CD4-positive, alpha-beta T cell treated with Interleukin-21 for 1 hour (primary cell): ENCODE measurements around the gene HMGB1.

ENCODE experiments used
- DNase-seq: peaks from one replicate; pipeline ENCODE4 v3.0.0-alpha.2; 2020

Gene HMGB1

DNA sequence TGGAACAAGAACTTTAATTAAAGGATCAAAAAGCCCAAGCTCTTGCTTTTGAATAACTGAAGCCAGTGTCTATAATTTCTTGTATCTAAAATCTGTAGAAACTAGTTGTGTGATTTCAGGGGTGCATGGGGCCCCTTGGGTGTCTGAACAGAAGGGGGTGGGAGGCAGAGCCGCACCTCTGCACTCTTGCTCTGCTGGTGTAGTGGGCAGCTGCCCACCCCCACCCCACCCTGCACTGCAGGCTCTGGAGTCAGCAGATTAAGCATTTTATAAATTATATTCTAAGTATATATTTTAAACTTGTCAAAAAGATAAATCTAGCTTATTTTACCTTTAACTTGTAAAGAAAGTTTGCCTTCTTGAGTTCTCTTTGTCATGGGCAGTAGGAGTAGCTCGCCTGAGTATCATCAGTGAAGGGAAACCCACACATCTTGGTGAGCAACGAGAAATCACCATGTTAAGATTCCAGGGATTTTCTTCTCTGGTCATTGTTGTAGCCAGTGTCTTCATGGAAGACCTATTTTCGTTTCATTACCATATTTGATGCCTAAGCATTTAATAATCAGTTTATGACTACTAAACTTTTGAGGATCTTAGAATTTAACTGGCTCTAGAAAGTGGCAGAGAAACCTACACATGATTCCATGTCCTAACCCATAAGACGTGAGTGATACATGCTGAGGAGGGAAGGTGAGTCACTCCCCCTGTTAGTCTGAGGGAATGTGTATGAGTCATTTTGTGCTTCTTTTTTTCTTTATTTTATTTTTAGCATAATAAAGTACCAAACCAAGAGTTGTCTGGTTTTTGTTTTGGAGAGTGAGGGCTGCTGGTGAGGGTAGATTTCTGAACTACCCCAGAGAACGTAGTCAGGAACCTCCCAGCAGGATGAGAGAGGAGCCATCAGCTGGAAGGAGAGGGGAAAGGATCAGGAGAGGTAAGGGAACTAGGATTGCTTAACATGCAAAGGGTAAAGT is 35.7 kb downstream of the HMGB1 start:
- no peak for DNase-seq

DNA sequence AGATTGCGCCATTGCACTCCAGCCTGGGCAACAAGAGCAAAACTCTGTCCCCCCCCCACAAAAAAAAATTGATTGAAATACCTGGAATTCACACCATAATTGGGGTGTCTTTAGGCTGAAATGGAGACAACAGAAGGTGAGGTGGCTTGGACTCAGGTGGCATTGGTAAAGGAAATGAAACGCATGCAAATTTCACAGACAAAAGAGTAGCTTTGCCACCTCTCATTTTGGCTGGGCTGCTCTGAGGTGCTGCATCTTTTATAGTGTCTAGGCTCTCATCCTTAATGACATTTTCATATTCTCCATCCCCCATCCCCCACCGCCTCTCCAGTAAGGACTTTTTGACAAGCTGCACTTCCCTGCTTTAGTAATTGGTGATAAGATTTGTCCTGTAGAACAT is 36.5 kb downstream of the HMGB1 start:
- DNase-seq: no peak

DNA sequence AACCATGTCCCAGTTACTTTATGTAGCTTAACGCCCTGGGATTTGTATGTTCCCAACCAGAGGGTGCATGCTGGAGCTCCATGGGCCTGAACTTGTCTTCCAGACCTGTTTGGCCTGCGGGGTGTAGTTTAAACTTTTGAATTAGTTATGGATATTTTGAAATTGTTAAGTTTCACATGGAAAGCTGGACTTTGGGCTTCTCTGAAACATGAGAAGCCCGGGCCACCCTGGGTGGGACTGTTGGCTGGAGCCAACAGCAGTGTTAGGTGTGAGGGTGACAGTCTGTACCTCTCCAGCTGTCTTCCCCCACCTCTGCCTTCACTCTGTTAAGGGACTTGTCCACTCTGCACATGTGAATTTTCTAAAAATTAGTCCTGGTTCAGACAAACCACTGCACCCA is 41.8 kb downstream of the HMGB1 start:
- no peak for DNase-seq

DNA sequence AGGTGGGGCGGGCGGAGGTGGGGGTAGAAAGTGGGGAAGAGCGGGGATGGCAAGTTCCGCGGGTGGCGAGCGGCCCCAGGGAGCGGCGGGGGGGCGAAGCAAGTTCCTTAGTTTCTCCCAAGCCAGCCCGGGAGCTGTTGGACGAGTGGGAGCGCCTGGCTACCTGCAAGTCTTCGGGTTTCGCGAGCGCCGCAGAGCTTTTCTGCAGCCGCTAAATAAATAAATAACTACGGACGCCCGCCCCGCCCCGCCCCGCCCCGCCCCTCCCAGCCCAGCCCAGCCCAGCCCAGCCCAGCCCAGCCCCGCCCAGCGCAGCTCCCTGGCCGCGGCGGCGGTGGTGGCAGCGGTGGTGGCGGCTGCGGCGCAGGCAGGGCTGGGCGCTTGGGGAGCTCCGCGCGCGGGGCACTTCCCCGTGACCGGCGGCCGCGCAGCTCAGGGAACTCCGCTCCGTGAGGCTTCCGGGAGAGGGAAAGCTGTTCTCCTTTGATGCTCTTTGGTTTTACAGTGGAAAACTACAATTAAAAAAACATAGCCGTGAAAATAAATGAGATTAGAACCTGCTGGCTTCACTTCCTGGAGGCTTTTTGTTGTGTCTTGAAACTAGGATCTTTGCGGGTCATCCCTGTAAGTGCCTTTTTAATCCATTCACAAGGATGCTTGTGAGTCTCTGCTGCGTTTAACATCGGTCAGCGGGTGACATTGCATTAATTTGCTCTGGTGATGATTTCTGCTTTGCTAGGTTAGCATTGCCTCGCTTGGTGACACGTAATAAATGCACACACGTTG is 43.5 kb downstream of the HMGB1 start, which contains the start of gene UBE2L5:
TSS of gene UBE2L5 (plus strand) at position 440 of the 786 bp plus-strand sequence. CDS start 5,498 bp downstream, outside the sequence.
- peak; percentile 73 for DNase-seq

DNA sequence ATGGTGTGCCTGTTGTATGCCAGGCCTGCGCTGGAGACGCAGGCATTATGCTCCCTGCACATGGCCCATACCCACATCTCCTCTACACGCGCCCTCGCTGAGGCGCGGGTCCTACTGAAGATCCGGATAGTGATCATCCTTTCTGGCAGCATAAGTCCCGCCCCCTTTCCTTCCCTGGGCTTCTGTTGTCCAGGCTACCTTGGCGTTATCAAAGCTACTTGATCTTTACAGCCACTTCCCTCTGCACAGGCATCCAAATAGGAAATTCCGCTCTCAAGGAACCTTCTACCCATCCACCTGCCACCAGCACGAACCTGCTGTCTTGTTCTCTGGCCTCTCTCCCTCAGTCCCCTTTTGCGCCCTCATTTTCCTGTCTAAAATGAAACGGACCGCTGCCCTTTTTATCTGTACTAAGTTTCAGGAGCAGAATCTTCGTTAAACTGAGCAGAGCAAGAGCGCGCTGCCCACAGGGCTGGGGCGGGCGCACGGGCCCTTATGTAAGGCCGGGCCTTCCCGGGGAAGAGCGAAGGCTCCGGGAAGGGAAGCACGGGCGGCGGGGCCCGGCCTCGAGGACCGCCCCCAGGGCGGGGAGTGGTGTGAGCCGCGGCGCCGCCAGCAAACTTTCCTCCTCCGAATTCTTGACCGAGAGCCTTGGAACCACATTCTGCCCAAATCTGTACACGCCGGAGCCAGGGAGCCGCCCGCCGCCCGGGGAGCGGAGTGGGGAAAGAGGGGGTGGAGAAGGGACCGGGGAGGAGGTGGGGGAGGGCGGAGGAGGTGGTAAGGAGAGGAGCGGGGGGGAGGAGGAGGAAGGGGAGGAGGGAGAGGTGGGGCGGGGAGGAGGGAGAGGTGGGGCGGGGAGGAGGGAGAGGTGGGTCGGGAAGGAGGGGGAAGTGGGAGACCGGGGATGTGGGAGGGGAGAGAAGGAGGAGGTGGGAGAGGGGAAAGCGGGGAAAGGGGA is 44.4 kb downstream of the HMGB1 start:
- peak; percentile 41 for DNase-seq

DNA sequence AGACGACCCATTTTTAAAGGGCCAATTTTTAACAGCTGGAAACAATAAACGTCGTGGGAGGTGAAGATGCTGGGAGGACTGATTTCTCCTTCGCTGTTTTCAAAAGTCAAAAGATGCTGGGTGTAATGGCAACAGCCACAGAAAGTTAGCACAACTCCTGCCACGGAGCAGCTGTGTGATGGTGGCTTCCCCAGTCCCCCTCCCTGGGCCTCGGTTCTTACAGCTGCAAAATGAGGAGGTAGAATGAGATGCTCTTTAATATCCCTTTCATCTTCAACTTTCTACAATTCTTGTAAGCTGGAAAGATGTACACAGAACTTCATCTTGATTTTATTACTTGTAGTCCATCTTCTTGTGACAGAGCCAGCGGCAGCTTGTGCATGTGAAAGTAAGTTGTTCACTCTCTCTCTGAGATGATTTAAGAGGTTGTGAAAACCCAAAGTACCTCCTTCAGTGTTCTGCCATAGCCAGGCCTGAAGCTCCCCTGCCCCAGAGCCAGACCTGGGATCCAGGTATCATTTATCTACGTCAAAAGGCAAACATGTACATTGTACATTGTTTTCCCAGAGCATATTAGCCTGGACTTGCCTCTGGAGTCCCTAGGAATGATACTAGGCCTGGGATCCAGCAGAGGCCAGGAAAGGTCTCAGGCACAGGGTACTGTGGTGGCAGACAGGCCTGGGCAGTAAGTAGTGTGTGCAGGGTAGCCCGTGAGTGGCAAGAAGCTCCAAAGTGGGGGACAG is 46.8 kb downstream of the HMGB1 start:
- no peak for DNase-seq

DNA sequence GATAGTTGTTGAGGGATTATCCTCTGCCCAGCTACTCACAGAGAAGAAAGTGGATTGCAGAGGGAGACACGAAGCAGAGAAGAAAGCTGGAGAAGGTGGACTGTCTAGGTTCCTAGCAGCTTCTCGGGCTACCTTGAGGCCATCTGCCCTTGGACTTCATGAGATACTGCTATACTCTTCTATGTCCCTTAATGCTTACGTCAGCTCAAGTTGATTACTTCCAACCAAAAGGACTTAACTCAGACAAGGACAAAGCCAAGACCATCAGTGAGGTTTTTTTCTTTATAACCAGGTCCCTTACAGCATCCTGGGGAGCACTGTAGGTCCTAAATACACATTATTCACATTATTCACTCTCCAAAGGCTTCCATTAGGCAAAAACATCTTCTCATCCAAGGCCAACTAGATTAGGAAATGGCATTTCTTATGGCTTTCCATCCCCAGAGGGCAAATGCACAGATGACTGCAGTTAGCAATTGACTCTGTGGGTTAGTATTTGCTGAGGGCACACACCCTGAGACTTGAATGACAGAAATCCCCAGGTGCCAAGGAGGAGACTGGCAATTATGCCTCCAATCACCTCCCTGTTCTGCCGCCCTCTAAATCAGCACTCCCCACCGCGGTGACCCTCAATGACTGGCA is 47.5 kb downstream of the HMGB1 start:
- DNase-seq: no peak

DNA sequence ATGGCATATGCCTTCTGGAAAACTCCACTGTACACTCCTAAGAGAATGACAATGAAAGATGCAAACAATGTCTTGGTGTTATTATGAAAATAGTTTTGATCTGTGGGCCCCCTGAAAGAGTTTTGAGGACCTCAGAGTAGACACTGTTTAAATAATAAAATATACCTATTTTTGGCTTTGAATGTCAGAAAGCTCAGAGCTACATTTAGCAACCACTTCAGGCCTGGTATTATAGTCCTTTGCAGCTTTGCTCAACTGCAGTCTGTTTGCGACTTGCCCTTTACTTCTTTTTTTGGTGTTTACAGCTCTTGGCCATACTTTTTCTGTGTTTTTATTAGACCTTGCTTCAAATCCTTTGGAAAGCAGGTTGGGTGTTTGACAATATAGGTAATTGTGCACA is 49.3 kb downstream of the HMGB1 start:
- no peak for DNase-seq

DNA sequence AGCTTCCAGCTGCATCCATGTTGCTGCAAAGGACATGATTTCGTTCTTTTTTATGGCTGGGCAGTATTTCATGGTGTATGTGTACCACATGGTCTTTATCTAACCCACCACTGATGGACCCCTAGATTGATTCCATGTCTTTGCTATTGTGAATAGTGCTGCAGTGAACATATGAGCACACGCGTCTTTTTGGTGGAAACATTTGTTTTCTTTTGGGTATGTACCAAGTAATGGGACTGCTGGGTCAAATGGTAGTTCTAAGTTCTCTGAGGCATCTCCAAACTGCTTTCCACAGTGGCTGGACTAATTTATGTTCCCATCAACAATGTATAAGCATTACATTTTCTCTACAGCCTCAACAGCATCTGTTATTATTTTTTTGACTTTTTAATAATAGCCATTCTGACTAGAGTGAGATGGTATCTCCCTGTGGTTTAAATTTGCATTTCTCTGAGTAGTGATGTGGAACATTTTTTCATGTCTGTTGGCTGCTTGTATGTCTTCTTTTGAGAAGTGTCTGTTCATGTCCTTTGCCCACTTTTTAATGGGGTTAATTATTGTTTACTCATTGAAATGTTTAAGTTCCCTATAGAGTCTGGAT is 50.2 kb downstream of the HMGB1 start:
- no peak for DNase-seq

DNA sequence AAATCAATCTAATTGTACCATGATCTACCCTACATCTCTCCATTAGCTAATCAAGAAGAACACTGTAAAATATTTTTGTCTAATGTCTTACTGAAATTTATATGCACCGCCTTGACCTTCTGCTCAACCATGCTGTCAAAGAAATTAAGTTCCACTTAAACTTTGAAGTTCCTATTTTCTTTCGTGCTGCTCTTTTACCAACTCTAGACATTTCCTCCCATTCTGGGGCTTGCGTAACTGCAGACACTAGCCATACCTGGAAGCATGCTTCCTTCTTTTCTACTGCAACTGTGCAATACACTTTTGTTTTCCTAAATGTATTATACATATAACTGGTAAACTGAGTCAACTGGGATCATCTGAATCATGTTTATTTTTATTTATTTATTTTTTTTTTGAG is 51.9 kb downstream of the HMGB1 start:
- no peak for DNase-seq

DNA sequence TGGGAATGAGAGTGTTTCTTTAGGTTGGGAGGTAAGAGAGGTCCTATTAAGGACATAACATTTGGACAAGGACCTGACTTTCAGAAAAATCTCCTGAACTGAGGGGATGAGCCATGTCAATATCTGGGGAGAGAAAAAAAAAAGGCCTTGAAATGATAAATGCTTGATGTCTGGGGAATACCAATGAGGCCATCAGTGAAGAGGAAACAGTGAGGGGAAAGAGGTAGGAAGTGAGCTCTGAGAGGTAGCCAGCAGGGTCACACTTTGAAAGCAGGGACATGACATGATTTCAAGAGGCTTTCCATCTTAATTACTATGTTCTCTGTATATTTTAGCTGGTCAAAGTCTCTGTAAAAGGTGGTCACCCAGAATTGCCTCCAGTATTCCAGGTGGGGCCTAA is 53.4 kb downstream of the HMGB1 start:
- no peak for DNase-seq

DNA sequence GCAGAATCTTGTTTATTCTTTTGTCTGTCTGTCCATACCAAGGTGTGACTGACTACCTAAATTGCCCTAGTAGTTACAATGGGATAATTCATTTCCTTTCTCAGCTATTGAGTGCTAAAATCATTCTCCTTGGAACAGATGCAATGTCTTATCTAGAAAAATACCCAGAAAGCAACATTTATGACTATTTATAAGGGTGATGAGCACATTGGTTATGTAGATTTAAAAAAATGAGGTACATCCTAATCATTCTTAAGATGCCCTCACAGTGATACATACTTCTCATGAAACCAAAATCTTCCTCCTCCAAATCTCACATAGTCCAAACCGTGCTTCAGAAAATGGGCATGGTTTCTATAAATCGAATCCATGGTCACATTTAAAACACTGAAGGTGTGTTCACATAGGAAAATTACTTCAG is 55.0 kb downstream of the HMGB1 start:
- no peak for DNase-seq

DNA sequence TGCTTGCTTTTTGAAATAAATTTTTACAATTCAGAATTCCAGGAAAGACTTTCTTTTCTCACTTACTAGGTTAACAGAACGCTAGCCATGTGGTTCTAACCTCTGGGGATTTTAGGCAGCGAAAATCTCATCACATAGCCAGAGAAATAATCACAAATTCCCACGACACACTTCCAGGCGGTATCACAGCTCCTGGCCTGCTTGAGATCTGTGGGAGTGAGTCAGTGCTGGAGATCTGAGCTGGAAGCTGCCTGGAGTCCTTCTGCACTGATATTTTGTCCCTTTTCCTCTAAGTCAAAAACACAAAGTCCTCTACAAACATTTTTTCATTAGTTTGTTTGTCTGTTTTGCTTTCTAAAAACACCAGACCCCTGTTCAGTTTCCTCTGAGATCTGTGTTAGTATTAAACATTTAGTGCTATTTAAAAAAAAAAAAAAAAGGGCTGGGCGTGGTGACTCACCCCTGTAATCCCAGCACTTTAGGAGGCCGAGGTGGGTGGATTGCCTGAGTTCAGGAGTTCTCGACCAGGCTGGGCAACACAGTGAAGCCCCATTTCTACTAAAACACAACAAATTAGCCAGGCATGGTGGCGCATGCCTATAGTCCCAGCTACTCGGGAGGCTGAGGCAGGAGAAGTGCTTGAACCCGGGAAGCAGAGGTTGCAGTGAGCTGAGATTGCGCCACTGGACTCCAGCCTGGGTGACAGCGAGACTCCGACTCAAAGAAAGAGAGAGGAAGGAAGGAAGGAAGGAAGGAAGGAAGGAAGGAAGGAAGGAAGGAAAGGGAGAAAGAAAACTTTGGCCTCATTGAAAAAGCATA is 55.6 kb downstream of the HMGB1 start:
- DNase-seq: no peak

DNA sequence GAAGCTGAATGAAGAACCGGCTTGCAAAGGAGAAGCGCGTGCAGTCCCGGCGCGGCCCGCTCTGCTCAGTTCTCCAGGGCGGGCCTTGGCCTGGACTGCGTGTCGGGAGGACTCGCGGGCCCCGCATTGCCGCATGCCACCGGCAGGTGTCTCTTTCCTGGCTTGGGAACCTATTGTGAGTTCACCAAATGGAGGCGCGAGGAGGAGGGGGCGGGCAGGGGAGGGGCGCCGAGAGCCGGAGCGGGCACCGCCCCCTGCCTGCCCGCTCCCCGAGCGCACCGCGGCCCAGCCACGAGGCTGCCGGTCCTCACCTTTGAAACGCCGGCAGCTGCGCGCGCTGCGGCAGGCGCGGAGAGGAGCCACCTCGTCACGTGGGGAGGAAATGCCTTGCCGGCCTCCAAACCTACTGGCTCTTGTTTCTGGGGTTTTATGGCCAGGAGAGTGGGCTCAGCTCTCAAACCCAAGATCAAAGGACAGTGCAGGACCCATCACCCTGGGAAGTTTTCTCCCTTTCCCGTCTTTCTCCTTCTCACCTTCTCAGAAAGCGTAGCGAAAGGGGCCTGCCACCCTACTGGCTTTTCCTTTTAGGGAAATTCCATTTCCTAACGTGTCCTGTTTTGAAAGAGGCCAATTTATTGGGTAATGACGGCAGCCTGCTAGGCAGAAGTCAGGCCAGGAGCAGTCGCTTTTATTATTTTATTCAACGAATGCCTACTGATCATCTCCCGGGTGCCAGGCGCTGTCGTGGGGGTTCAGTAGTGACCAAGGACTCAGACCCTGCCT is 57.2 kb downstream of the HMGB1 start:
- DNase-seq: peak; percentile 94

DNA sequence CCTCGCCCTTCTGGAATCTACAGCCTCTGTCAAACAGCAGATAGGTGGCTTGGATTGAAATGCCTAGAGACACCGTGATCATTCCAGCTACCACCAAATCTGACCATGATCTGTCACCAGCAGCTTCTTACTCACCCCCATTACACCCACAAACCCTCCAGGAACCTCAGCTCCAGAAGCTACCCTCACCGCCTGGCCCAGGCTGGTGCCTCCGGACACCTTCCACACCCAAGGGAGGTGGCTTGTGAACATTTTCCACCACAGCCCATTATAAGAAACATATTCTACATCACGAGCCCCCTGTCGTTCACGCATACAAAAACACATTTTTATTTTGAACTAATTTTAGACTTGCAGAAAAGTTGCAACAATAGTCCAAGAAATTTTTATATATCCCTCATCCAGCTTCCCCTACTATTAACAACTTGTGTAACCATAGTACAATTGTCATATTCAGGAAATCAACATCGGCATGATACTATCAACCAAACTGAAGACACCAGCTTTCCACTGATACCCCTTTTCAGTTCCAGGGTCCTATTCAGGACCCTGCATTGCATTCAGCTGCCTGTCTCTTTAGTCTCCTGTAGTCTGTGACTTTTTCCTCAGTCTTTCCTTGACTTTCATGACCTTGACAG is 58.8 kb downstream of the HMGB1 start:
- DNase-seq: no peak
